OCI-LY3 (cell line): ENCODE measurements around the gene SLC66A2.

Experiments
- H2AFZ ChIP-seq: fragments of 200-600, 300-600 bp; shearing (Covaris generic); 2 replicates; pipeline ENCODE4 v1.6.0; 2014; ENCODE audit warnings: antibody characterized with exemption, low read depth, low read length
- H3K27ac ChIP-seq: fragments of 200-600, 300-600 bp; sonication (generic); 2 replicates; pipeline ENCODE4 v1.5.1; 2014; ENCODE audit warnings: mild to moderate bottlenecking, low read length, moderate library complexity, mixed read lengths
- H3K27me3 ChIP-seq: fragments of 200-600, 300-600 bp; sonication (generic); 2 replicates; pipeline ENCODE4 v1.6.1; 2014; ENCODE audit warnings: low read depth, low read length, mixed read lengths
- H3K36me3 ChIP-seq: fragments of 200-600, 300-600 bp; sonication (generic); replicated peaks from 2 replicates; pipeline ENCODE3; 2014; ENCODE audit warnings: low read depth, low read length, mixed read lengths
- H3K4me1 ChIP-seq: fragments of 300-600, 200-600 bp; sonication (generic); 2 replicates; pipeline ENCODE4 v1.6.1; 2014; ENCODE audit warnings: low read length, mixed read lengths
- H3K4me2 ChIP-seq: fragments of 200-600, 300-600 bp; sonication (generic); 2 replicates; pipeline ENCODE4 v1.6.1; 2014; ENCODE audit warnings: low read length, mixed read lengths
- H3K4me3 ChIP-seq: fragments of 300-600, 200-600 bp; sonication (generic); 2 replicates; pipeline ENCODE4 v1.5.1; 2014; ENCODE audit warnings: antibody characterized with exemption, mild to moderate bottlenecking, low read length, moderate library complexity
- H3K79me2 ChIP-seq: fragments of 300-600, 200-600 bp; shearing (Covaris generic); 2 replicates; pipeline ENCODE4 v1.6.1; 2014; ENCODE audit warnings: mild to moderate bottlenecking, low read length, mixed read lengths
- H3K9ac ChIP-seq: fragments of 300-600, 200-600 bp; shearing (Covaris generic); 2 replicates; pipeline ENCODE4 v1.6.0; 2014; ENCODE audit warnings: mild to moderate bottlenecking, low read length, moderate library complexity
- H3K9me3 ChIP-seq: fragments of 200-600, 300-600 bp; shearing (Covaris generic); 2 replicates; pipeline ENCODE4 v1.6.1; 2014; ENCODE audit warnings: low read length, mixed read lengths; ENCODE audit not compliant: insufficient read depth
- H4K20me1 ChIP-seq: fragments of 200-600, 300-600 bp; sonication (generic); 2 replicates; pipeline ENCODE4 v1.6.1; 2016; ENCODE audit warnings: low read length, mixed read lengths; ENCODE audit not compliant: insufficient read depth
- EZH2phosphoT487 ChIP-seq: fragments of 200-600 bp; shearing (Covaris generic); IDR thresholded peaks from 2 replicates; pipeline ENCODE4 v1.6.1; 2018; ENCODE audit warnings: antibody characterized with exemption, mixed run types, low read depth
- TF ChIP-seq, protein P1 (sequence below): fragments of 200-600, 300-600 bp; sonication (generic); IDR thresholded peaks from 2 replicates; pipeline ENCODE4 v1.5.1; 2014; ENCODE audit warnings: antibody characterized with exemption, low read length, low read depth

The SLC66A2 gene

GRCh38 chr18:79905993-79906392, 45.5 kb downstream of the SLC66A2 start:
- TF ChIP-seq, protein P1, sequence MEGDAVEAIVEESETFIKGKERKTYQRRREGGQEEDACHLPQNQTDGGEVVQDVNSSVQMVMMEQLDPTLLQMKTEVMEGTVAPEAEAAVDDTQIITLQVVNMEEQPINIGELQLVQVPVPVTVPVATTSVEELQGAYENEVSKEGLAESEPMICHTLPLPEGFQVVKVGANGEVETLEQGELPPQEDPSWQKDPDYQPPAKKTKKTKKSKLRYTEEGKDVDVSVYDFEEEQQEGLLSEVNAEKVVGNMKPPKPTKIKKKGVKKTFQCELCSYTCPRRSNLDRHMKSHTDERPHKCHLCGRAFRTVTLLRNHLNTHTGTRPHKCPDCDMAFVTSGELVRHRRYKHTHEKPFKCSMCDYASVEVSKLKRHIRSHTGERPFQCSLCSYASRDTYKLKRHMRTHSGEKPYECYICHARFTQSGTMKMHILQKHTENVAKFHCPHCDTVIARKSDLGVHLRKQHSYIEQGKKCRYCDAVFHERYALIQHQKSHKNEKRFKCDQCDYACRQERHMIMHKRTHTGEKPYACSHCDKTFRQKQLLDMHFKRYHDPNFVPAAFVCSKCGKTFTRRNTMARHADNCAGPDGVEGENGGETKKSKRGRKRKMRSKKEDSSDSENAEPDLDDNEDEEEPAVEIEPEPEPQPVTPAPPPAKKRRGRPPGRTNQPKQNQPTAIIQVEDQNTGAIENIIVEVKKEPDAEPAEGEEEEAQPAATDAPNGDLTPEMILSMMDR = no peak
- no peak for TF ChIP-seq EZH2phosphoT487
- Histone ChIP-seq H3K79me2 (peaks cover 7% of the 10 kb centered on the region; the same call in 1 of the 2 replicates), H3K27me3 (no peaks in the 10 kb centered on the region), H3K4me3 (no peak overlapping the region), H3K36me3 (peaks cover 73% of the 10 kb centered on the region), H3K9me3 (peaks cover 9% of the 10 kb centered on the region; the same call in 1 of the 2 replicates), H3K4me1 (no peaks in the 10 kb centered on the region), H3K9ac (no peak overlapping the region), H3K27ac (no peak overlapping the region), H2AFZ (no peak overlapping the region), H3K4me2 (no peak overlapping the region), H4K20me1 (no peaks in the 10 kb centered on the region)

- Histone ChIP-seq H3K4me1 (no peaks in the 10 kb centered on the region), H3K27ac (no peak overlapping the region), H3K4me2 (no peak overlapping the region), H3K27me3 (no peaks in the 10 kb centered on the region), H2AFZ (no peak overlapping the region), H3K79me2 (peaks cover 1% of the 10 kb centered on the region; the same call in 1 of the 2 replicates), H3K9ac (no peak overlapping the region), H3K4me3 (no peak overlapping the region), H3K36me3 (peaks cover 73% of the 10 kb centered on the region), H4K20me1 (no peaks in the 10 kb centered on the region), H3K9me3 (peaks cover 10% of the 10 kb centered on the region; the same call in 1 of the 2 replicates)
- TF ChIP-seq, protein P1 = no peak
- TF ChIP-seq EZH2phosphoT487 = no peak
Observed at GRCh38 chr18:79905389-79905911, 46.0 kb downstream of the SLC66A2 start.

GRCh38 chr18:79904357-79905147, 46.9 kb downstream of the SLC66A2 start:
- Histone ChIP-seq H3K36me3 (peaks cover 80% of the 10 kb centered on the region), H2AFZ (no peak overlapping the region), H3K79me2 (no peaks in the 10 kb centered on the region), H3K4me2 (no peak overlapping the region), H3K4me1 (no peaks in the 10 kb centered on the region), H3K4me3 (no peak overlapping the region), H3K27me3 (no peaks in the 10 kb centered on the region), H3K27ac (no peak overlapping the region), H4K20me1 (no peaks in the 10 kb centered on the region), H3K9ac (no peak overlapping the region), H3K9me3 (peaks cover 16% of the 10 kb centered on the region; the same call in 1 of the 2 replicates)
- TF ChIP-seq EZH2phosphoT487 = no peak
- TF ChIP-seq, protein P1 = no peak

GRCh38 chr18:79903787-79904356, 47.6 kb downstream of the SLC66A2 start:
- TF ChIP-seq EZH2phosphoT487 = no peak
- TF ChIP-seq, protein P1 = no peak
- Histone ChIP-seq H3K79me2 (no peaks in the 10 kb centered on the region), H3K4me1 (no peaks in the 10 kb centered on the region), H3K9me3 (peaks cover 16% of the 10 kb centered on the region), H3K36me3 (peaks cover 85% of the 10 kb centered on the region), H3K4me2 (no peak overlapping the region), H3K27ac (no peak overlapping the region), H3K27me3 (no peaks in the 10 kb centered on the region), H3K9ac (no peak overlapping the region), H2AFZ (no peak overlapping the region), H4K20me1 (no peaks in the 10 kb centered on the region), H3K4me3 (no peak overlapping the region)
